IPS-NIHi11 (cell line): ENCODE data around the gene USP9Y.
"Not testable (repeated sequence)": the region's sequence is repeated elsewhere in the genome, so short reads cannot be mapped to it uniquely, and the experiment has no call there.

Experiments used
- DNase-seq: peaks from one replicate; pipeline ENCODE4 v3.0.0; 2012; ENCODE audit warnings: mixed read lengths, low spot score

USP9Y gene, protein sequence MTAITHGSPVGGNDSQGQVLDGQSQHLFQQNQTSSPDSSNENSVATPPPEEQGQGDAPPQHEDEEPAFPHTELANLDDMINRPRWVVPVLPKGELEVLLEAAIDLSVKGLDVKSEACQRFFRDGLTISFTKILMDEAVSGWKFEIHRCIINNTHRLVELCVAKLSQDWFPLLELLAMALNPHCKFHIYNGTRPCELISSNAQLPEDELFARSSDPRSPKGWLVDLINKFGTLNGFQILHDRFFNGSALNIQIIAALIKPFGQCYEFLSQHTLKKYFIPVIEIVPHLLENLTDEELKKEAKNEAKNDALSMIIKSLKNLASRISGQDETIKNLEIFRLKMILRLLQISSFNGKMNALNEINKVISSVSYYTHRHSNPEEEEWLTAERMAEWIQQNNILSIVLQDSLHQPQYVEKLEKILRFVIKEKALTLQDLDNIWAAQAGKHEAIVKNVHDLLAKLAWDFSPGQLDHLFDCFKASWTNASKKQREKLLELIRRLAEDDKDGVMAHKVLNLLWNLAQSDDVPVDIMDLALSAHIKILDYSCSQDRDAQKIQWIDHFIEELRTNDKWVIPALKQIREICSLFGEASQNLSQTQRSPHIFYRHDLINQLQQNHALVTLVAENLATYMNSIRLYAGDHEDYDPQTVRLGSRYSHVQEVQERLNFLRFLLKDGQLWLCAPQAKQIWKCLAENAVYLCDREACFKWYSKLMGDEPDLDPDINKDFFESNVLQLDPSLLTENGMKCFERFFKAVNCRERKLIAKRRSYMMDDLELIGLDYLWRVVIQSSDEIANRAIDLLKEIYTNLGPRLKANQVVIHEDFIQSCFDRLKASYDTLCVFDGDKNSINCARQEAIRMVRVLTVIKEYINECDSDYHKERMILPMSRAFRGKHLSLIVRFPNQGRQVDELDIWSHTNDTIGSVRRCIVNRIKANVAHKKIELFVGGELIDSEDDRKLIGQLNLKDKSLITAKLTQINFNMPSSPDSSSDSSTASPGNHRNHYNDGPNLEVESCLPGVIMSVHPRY (N-terminal part only)

DNA sequence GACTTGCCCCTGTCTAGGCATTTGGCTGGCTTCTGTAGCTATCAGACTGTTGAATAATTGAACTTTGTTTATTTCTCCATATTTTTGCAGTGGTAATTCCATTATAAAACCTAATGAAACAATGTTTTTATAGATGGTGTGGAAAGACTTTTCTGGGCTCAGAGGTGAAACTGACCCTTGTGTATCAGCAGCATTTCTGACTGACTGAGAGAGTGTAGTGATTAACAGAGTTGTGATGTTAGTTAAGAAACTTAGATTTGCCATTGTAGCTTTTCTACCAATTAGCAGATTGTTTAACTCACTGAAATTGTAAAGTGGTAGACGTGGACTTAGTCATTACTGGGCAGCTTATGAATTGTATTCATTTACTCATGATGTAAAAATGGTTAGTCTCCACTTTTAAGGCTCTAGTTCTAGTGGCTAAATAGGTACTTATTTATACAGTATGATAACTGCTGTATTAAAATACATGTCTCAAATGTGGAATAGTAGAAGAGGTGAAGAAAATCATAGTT is at the start of gene USP9Y:
Gene USP9Y (plus strand): TSS at position 51 of the 515 bp plus-strand sequence. CDS start 8,217 bp downstream, outside the sequence.
- no peak for DNase-seq

DNA sequence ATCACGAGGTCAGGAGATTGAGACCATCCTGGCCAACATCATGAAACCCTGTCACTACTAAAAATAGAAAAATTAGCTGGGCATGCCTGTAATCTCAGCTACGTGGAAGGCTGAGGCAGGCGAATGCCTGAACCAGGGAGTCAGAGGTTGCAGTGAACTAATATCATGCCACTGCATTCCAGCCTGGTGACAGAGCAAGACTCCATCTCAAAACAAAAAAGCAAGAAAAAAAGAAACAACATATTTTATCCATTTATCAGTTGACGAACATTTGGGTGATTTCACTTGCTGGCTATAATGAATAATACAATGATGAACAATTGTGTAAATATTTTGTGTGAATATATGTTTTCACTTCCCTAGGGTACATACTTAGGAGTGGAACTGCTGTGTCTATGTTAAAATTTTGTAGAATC is 49.4 kb upstream of the USP9Y start:
- DNase-seq, result no peak

DNA sequence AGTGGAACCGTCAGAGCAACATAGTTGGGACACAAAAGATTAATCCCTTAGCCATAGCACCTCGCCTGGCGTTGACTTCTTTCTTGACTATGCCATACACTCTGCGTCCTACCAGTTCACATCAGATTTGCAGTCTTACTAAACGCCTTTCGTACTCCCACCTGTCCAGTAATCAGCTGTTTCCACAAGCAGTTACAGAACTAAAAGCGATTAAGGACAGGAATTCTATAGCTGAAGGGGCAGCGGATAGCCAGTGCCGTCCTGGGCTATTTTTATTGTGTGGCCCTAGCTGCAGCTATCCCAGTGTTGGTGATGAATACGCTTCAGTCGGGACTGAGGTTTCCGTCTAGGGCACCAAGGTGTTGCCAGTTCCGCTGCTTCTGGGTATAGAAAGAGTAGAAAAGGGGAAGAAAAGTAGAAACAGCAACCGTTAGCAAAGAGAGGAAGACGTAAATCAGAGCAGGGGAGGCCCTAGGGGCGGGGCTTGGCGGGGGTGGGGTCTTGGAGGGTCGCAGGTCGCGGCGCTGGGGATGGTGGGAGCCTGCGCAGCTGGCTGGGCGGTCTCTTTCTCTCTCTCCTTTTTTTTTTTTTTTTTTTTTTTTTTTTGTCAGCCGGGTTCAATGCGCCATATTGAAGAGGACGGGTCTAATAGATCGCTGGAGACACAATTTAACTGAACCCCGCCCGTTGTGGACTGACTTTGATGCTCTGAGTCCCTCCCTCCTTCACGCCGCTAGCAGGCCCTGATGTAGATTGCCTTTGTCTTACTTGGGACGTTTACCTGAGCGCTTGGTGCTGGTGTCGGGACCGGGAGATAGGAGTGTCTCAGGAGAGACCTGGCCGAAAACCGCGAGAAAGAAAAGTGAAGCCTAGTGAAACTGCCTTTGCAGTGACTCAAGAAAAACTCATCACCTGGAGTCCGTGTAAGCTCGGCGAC is 39.0 kb upstream of the USP9Y start:
- peak; percentile 72 for DNase-seq

DNA sequence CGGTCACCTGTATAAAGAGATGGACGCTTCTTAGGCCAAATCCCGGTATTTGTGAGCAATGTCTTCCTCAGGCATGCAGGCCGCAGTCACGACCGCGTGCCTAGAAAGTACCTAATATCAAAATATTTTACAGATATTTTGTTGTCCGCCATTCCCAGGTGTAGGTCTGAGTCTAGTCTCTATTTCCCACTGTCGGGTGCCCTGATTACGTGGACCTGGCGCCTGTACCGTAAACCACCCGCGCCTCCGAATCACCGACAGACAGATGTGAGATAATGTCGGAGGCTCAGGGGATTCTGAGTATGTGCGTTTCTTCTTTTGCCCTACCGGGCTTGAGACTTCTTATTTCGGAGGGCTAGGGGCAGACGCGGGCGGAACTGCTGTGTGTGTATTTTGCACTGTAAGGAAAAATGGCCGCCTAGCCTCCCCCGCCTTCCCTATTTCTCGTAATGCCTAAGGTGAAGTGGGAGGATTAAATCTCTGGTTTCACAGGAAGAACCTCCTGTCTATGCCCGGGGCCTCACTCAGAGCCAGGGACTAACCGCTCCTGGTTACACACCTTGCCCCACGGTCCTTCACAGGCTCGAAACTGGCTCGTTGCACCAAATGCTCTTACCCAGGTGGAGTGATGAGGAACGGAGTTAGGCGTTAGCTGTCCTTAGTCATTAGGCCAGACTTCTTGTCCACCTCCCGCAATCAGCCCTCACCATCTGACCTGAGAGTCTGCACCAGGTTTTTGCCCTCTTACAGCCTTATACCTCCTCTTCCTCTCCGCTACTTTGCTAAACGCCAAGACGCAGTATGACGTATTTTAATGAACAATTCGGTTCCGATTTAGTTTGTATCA is 38.1 kb upstream of the USP9Y start:
- DNase-seq, result peak; percentile 8

DNA sequence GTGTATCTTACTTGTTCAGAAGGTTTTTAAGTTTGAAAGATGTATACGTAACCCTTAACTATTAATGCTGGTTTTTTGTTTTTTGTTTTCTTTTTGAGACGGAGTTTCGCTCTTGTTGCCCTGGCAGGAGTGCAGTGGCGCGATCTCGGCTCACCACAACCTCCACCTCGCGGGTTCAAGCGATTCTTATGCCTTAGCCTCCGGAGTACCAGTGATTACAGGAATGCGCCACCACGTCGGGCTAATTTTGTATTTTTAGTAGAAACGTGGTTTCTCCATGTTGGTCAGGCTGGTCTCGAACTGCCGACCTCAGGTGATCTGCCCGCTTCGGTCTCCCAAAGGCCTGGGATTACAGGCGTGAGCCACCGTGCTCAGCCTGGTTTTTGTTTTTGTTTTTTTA is 37.2 kb upstream of the USP9Y start:
- not testable (repeated sequence) for DNase-seq

DNA sequence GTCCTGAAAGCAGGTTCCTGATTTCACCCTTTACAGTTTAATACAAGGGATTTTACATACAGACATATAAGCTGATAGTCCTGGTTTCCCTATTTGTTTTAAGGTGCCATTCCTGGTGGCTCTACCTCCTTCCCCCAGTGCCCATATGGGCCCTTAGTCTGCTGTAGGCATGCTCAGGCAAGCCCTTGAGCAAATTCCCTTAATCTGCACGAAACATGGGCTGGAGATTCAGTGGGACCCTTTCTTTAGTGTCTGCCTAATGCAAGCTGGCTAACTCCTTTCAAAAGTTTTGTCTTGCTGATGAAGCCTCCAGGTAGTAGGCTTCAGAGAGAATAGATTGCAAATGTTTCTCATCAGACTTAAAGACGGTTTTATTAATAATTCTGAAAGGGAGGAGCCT is 22.9 kb upstream of the USP9Y start:
- DNase-seq, result no peak

DNA sequence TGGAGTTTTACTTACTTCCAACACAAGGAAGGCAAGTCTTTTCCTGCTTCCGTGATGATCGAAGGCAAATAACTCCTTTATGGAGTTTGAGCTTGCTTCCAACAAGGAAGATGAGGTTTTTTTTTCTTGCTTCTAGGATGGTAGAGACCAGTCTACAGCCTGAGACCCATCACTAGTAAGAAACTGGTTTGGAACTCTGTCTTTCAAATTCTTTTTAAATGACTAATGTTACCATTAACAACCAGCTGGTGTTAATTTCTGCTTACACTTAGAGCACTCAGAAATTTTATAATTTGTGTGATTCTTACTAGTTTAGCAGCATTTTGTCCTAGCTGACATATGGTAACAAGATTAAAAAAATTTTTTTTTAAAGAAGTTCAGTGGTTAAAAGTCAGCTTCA is 19.5 kb upstream of the USP9Y start:
- no peak for DNase-seq

DNA sequence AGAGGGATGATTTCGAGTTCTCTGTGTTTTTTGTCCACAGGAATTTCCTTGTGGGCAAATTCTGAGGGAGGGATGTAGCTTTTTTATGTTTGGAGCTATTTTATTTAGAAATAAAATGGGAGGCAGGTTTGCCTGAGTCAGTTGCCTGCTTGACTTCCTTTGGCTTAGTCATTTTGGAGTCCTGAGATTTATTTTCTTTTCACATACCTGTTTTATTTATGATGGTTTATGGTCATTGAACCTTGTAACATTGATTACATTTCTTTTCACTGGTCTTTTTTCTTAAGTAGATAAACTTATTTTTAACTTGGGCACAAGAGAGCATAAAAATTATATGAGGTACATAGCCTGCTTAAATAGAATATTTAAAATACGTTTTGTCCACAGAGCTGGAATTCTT is 12.7 kb upstream of the USP9Y start:
- no peak for DNase-seq

DNA sequence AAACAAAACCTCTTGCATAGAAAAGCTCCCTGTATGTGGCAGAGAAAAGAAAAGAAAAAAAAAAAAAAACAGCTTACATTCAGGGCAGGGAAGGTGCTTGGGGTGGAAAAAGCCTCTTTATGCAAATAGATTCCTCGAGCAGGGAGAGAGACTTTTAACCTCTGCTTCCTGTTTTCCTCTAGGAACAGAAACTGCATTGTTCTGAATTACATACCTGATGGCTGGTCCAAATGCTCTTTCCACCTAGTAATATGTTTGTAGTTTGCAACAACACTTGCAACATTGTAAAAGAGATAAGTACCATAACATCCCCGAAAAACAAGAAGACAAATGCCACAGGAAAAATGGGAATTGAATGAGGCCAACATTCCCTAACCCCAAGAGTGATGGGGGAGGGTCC is 944 bp upstream of the USP9Y start:
- no peak for DNase-seq

DNA sequence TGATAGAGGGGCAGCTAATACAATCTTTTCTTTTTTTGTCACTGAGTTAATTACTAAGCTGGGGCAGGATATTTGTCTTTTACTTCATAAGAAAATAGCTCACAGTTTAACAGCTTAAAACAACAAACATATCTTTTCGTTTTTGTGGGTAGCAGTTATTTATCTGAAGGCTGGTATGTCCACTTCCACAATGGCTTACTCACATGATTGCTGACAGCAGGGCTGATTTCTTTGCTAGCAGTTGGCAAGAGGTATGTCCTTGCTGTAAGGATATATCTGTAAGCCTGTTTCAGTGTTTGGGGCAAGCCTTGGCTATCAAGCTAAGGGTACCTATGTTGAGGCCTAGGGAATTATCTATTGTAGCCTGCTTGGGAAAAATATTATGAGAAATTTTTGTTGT is 1.1 kb downstream of the USP9Y start:
- DNase-seq, result no peak

DNA sequence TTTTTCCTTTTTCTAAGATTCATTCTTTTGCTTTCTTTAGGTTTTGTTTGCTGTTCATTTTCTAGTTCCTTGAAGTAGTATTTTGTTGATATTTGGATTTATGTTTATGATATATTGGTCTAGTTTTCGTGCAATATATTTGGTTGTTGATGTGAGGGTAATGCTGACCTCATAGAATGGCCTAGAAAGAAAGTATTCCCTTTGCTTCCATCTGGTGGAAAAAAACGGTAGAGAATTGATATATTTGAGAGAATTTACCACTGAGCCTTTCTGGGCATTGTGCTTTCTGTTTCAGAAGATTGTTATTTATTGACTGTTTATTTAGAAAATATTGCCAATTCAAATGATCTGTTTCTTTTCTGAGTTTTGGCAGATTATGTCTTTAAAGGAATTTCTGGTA is 9.4 kb downstream of the USP9Y start:
- no peak for DNase-seq

DNA sequence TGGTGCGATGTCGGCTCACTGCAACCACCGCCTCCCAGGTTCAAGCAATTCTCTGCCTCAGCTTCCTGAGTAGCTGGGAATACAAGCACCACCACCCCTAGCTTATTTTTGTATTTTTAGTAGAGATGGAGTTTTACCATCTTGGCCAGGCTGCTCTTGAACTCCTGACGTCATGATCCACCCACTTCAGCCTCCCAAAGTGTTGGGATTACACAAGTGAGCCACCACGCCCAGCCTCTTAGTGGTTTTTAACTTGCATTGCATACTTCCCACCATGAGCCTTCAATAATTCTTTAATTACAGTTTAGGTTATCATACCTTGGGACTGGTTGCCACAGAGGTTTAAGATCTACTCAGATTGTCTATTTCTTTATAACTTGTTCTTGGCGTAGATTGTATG is 14.3 kb downstream of the USP9Y start:
- no peak for DNase-seq

DNA sequence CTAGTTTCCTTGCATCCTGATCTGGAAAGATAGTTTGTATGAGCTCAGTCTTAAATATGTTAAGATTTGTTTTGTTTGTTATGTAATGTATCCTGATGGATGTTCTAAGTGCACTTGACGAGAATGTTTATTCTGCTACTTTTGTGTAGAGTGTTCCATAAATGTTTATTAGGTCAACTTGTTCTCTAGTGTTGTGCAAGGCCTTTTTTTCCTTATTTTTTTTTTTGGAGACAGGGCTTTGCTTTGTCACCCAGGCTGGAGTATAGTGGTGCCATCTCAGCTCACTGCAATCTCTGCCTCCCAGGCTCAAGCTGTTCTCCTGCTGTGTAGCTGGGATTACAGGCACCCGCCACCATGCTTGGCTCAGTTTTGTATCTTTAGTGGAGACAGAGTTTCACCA is 28.7 kb downstream of the USP9Y start:
- DNase-seq, result no peak

DNA sequence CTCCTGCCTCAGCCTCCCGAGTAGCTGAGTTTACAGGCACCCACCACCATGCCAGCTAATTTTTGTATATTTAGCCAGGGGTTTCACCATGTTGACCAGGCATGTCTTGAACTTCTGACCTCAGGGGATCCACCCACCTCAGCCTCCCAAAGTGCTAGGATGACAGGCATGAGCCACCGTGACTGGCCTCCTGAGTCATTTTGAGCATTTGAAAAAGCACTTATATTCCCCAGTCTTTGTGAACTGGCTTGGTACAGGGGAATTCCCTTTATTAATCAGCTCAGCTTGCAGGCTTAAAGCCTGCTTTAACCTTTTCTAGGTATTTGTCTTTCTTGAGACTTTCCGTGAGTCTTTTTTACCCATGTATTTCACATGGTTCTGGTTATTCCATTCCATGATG is 32.6 kb downstream of the USP9Y start:
- DNase-seq, result no peak

DNA sequence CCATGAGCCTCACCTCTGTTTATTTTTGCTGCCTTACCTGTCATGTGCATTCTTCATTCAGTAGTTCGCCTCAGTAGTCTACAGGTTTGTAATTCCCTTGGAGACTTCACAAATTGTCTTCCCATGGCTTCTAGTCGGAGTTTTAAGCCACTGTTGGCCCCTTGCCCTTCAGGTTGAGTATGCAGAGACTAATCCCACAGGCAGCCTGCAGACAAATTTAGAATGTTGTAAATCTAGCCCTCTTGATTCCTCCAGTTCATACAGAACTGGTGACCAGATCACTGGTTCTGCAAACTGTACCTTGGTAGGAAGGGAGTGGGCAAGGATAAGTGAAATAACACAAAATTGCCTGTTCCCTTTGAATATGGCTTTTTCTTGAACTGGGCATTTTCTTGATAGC is 33.0 kb downstream of the USP9Y start:
- no peak for DNase-seq

DNA sequence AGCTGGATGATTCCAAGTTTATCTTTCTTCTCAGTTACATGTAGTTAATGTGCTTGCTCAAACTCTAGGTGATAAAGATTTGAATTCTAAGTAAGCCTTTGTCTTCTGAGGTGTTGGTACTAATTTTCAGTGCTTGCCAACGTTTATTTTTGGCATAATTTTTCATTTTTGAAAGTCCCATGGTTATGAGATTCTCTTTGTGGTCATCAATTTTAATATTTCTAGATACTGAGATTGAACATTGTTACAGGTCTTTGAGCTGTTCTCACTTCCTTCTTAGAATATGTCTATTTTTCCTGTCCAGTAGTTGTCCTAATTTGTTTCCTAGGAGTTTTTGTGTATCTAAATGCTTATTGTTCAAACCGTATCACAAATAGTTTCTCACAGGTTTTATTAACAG is 40.4 kb downstream of the USP9Y start:
- DNase-seq, result no peak

DNA sequence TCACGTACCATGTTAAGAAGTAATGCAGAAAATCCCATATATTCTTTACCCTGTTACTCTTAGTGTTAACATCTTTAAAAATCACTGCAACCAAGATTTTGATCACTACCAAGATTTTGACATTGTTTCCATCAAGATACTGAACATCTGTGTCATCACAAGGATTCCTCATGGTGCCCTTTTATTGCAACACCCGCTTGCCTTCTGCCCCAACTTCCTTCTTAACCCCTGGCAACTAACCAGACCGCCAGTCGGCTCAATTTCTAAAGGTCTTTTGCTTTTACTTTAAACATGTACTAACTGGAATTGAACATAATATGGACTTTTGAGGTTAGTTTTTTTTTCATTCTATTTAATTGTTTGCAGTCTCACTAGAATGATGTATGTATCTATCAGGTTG is 41.7 kb downstream of the USP9Y start:
- no peak for DNase-seq

DNA sequence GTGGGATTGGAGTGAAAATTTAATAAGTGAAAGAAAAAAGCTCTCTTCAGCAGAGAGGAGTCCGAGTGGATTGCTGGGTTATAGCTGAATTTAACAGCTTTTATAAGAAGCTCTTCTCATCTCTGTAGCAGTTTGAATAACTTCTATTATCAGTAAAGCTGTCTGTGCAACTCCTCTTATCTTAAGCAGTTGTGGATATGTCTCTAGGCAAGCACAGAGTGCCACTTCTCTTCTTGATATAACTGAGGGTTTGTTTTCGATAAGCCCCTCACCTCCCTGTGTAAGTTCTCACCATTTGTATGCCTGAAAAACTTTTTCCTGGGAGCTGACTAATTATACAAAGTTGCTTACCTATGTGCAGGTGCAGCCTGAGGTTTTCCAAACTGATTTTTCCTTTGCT is 43.1 kb downstream of the USP9Y start:
- no peak for DNase-seq

DNA sequence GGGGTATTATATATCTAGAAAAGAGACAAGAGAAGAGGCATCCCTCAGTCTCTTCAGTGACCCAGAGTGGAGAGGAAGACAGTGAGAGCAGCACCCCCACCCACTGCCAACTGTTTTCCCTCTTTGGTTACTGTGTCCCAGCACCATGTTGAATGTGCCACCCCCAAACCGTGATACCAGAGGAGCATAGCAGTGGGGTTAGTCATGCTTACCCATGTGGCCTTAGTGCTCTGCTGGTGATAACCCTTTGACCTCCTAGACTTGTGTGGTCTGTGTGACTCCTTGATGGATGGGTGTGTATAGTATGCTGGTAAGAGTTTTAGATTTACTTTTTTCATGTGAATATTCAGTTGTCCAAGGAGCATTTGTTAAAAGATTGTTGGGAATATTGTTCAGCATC is 48.3 kb downstream of the USP9Y start:
- no peak for DNase-seq

DNA sequence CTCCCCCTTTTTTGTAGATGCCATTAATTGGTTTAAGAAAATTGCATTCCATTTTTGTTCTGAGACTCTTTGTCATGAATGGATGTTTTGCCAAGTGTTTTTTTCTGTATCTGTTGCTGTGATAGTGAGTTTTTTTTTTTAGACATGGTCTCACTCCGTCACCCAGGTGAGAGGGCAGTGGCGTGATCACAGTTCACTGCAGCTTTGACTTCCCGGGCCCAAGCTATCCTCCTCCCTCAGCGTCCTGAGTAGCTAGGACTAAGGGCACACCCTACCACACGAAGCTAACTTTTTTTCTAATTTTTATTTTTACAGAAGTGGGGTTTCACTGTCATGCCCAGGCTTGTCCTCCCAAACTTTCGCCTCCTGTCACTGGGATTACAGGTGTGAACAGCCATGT is 51.8 kb downstream of the USP9Y start:
- no peak for DNase-seq

DNA sequence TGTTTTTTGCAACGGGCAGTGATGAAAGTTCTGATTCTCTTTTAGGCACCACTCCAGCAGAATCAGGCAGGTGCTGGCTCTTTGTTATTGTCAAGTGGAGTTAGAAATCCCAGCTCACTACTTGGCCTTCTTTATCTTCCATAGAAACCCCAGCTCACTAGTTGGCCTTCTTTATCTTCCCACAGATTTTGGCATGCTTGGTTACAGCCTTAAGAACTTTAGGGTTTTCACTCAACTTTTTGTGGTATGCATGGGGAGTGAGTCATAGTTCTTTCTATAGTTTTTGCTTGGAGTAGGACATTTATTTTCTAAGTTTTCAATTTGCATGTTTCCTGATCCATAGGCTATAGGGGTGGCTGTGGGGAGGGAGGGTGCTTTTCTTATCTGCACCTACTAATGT is 55.0 kb downstream of the USP9Y start:
- no peak for DNase-seq
